MV-4-11 (cell line): ENCODE measurements around the gene ASB5.
"Not testable (repeated sequence)": the region's sequence is repeated elsewhere in the genome, so short reads cannot be mapped to it uniquely, and the experiment has no call there.

ENCODE experiments used
- DNase-seq: peaks from one replicate; lab custom pipeline; 2025; lab: John Stamatoyannopoulos, UW

ASB5 gene

GRCh38 chr4:176268963-176269362 lies at the start of gene ASB5:
Gene ASB5 (minus strand): TSS chr4:176269222. CDS start chr4:176269108, 114 bp downstream.
- no peak for DNase-seq

GRCh38 chr4:176313596-176314336 lies 44.7 kb upstream of the ASB5 start:
- DNase-seq = no peak

GRCh38 chr4:176309772-176310171 lies 40.8 kb upstream of the ASB5 start:
- DNase-seq = no peak

GRCh38 chr4:176309046-176309445 lies 40.0 kb upstream of the ASB5 start:
- DNase-seq = no peak

GRCh38 chr4:176308441-176308840 lies 39.4 kb upstream of the ASB5 start:
- no peak for DNase-seq

GRCh38 chr4:176307666-176307930 lies 38.6 kb upstream of the ASB5 start:
- DNase-seq = no peak

- DNase-seq = no peak
Measured at GRCh38 chr4:176306837-176307665, 38.0 kb upstream of the ASB5 start.

- no peak for DNase-seq
Measured at GRCh38 chr4:176303938-176304337, 34.9 kb upstream of the ASB5 start.

GRCh38 chr4:176302283-176303275 lies 33.6 kb upstream of the ASB5 start:
- no peak for DNase-seq

- no peak for DNase-seq
Measured at GRCh38 chr4:176300565-176300964, 31.5 kb upstream of the ASB5 start.

- no peak for DNase-seq
Measured at GRCh38 chr4:176300036-176300435, 31.0 kb upstream of the ASB5 start.

- no peak for DNase-seq
Measured at GRCh38 chr4:176298664-176299063, 29.6 kb upstream of the ASB5 start.

- DNase-seq = not testable (repeated sequence)
Measured at GRCh38 chr4:176295907-176296306, 26.9 kb upstream of the ASB5 start.

- no peak for DNase-seq
Measured at GRCh38 chr4:176293660-176294059, 24.6 kb upstream of the ASB5 start.

- no peak for DNase-seq
Measured at GRCh38 chr4:176292920-176293319, 23.9 kb upstream of the ASB5 start.

- no peak for DNase-seq
Measured at GRCh38 chr4:176291748-176292147, 22.7 kb upstream of the ASB5 start.

GRCh38 chr4:176290520-176290919 lies 21.5 kb upstream of the ASB5 start:
- no peak for DNase-seq

- no peak for DNase-seq
Measured at GRCh38 chr4:176289561-176289960, 20.5 kb upstream of the ASB5 start.

GRCh38 chr4:176288020-176288419 lies 19.0 kb upstream of the ASB5 start:
- DNase-seq = no peak

GRCh38 chr4:176287546-176287945 lies 18.5 kb upstream of the ASB5 start:
- DNase-seq = no peak

- DNase-seq = no peak
Measured at GRCh38 chr4:176286728-176287127, 17.7 kb upstream of the ASB5 start.

GRCh38 chr4:176279560-176279959 lies 10.5 kb upstream of the ASB5 start:
- DNase-seq = not testable (repeated sequence)
